GM21381 (cell line): ENCODE results near the gene GNB1L.

ENCODE experiments used
- ATAC-seq: cut with Tn5 transposase; IDR thresholded peaks from one replicate; pipeline ENCODE4 v1.9.1; 2021; ENCODE audit warnings: mild to moderate bottlenecking, moderate library complexity; ENCODE audit not compliant: unreplicated experiment

The GNB1L gene

GRCh38 chr22:19755145-19755710, 99.4 kb downstream of the GNB1L start:
- ATAC-seq = no peak

GRCh38 chr22:19754701-19755144, 100.0 kb downstream of the GNB1L start:
- no peak for ATAC-seq

GRCh38 chr22:19753996-19754700, 100.5 kb downstream of the GNB1L start:
- no peak for ATAC-seq

GRCh38 chr22:19753090-19753842, 101.4 kb downstream of the GNB1L start:
- ATAC-seq = no peak

GRCh38 chr22:19751497-19752245, 103.0 kb downstream of the GNB1L start:
- no peak for ATAC-seq

GRCh38 chr22:19750507-19751490, 103.9 kb downstream of the GNB1L start:
- ATAC-seq = no peak

GRCh38 chr22:19749876-19750275, 104.8 kb downstream of the GNB1L start:
- no peak for ATAC-seq

GRCh38 chr22:19748991-19749664, 105.5 kb downstream of the GNB1L start:
- no peak for ATAC-seq

GRCh38 chr22:19748139-19748538, 106.5 kb downstream of the GNB1L start:
- no peak for ATAC-seq

GRCh38 chr22:19747551-19747950, 107.1 kb downstream of the GNB1L start:
- ATAC-seq = no peak

GRCh38 chr22:19746726-19747125, 107.9 kb downstream of the GNB1L start:
- ATAC-seq = no peak

GRCh38 chr22:19745155-19746101, 109.2 kb downstream of the GNB1L start:
- no peak for ATAC-seq

GRCh38 chr22:19744350-19745006, 110.2 kb downstream of the GNB1L start:
- ATAC-seq = no peak

GRCh38 chr22:19743651-19744050, 111.0 kb downstream of the GNB1L start:
- ATAC-seq = no peak

GRCh38 chr22:19743081-19743480, 111.6 kb downstream of the GNB1L start:
- ATAC-seq = no peak

GRCh38 chr22:19742160-19743066, 112.3 kb downstream of the GNB1L start:
- no peak for ATAC-seq

GRCh38 chr22:19741053-19741452, 113.6 kb downstream of the GNB1L start:
- no peak for ATAC-seq
